WI38 (cell line): Measurements from ENCODE around the gene PIEZO2.

Experiments
- H3K4me3 ChIP-seq: 2 replicates; pipeline ENCODE4 v1.5.1; 2011; ENCODE audit warnings: low read depth, mild to moderate bottlenecking, control low read depth, low read length
- CTCF ChIP-seq: IDR thresholded peaks from 2 replicates; pipeline ENCODE4 v1.5.1; 2012; ENCODE audit warnings: low read depth, mild to moderate bottlenecking, control low read depth, low read length

Gene PIEZO2

GRCh38 chr18:11077548-11078187, 71.7 kb downstream of the PIEZO2 start:
- TF ChIP-seq CTCF: no peak
- no peak overlapping the region for H3K4me3 ChIP-seq

GRCh38 chr18:11074889-11075288, 74.5 kb downstream of the PIEZO2 start:
- H3K4me3 ChIP-seq: no peak overlapping the region
- TF ChIP-seq CTCF: no peak

GRCh38 chr18:11073971-11074370, 75.4 kb downstream of the PIEZO2 start:
- TF ChIP-seq CTCF: no peak
- H3K4me3 ChIP-seq: no peak overlapping the region

GRCh38 chr18:11072632-11073031, 76.7 kb downstream of the PIEZO2 start:
- no peak for TF ChIP-seq CTCF
- no peak overlapping the region for H3K4me3 ChIP-seq

GRCh38 chr18:11071300-11071699, 78.1 kb downstream of the PIEZO2 start:
- no peak overlapping the region for H3K4me3 ChIP-seq
- TF ChIP-seq CTCF: no peak

GRCh38 chr18:11070593-11070992, 78.8 kb downstream of the PIEZO2 start:
- no peak overlapping the region for H3K4me3 ChIP-seq
- no peak for TF ChIP-seq CTCF

GRCh38 chr18:11066038-11066437, 83.3 kb downstream of the PIEZO2 start:
- H3K4me3 ChIP-seq: no peak overlapping the region
- no peak for TF ChIP-seq CTCF
